H9 (cell line): ENCODE results near the gene HDAC3. TPM values are rescaled to one million over a fixed set of nuclear protein-coding genes. Genes with fewer than 3 reads are reported as not detected.

Experiments
- DNase-seq: peaks from one replicate; pipeline ENCODE4 v3.0.0-alpha.2; 2017
- H2AFZ ChIP-seq: one replicate; pipeline ENCODE4 v1.6.1; 2013; ENCODE audit warnings: mild to moderate bottlenecking, low read length, control low read depth, moderate library complexity
- H2AK5ac ChIP-seq: 2 replicates; pipeline ENCODE4 v1.6.1; 2013; ENCODE audit warnings: low read length, control low read depth, mixed read lengths; ENCODE audit not compliant: insufficient read length
- H2BK120ac ChIP-seq: one replicate; pipeline ENCODE4 v1.6.1; 2013; ENCODE audit warnings: low read depth, mild to moderate bottlenecking, low read length, control low read depth, inconsistent platforms; ENCODE audit not compliant: poor library complexity, severe bottlenecking
- H2BK12ac ChIP-seq: 2 replicates; pipeline ENCODE4 v1.6.1; 2013; ENCODE audit warnings: low read length, control low read depth, mixed read lengths, low read depth; ENCODE audit not compliant: insufficient read length
- H2BK15ac ChIP-seq: 2 replicates; pipeline ENCODE4 v1.6.1; 2013; ENCODE audit warnings: low read depth, low read length, control low read depth
- H2BK20ac ChIP-seq: one replicate; pipeline ENCODE4 v1.6.1; 2013; ENCODE audit warnings: low read depth, mild to moderate bottlenecking, low read length, control low read depth, inconsistent platforms; ENCODE audit not compliant: poor library complexity, severe bottlenecking
- H2BK5ac ChIP-seq: 2 replicates; pipeline ENCODE4 v1.6.1; 2013; ENCODE audit warnings: low read length, control low read depth, mixed read lengths; ENCODE audit not compliant: insufficient read length
- H3K14ac ChIP-seq: 2 replicates; pipeline ENCODE4 v1.6.1; 2013; ENCODE audit warnings: low read length, control low read depth; ENCODE audit not compliant: insufficient read depth
- H3K18ac ChIP-seq: 2 replicates; pipeline ENCODE4 v1.6.1; 2013; ENCODE audit warnings: low read depth, mild to moderate bottlenecking, mixed read lengths, low read length, control low read depth; ENCODE audit not compliant: insufficient read length
- H3K23ac ChIP-seq: 2 replicates; pipeline ENCODE4 v1.6.1; 2013; ENCODE audit warnings: low read length, control low read depth, mixed read lengths, low read depth; ENCODE audit not compliant: insufficient read length
- H3K23me2 ChIP-seq: 2 replicates; pipeline ENCODE4 v1.6.1; 2013; ENCODE audit warnings: low read depth, mild to moderate bottlenecking, mixed read lengths, low read length, control low read depth; ENCODE audit not compliant: insufficient read length, poor library complexity, severe bottlenecking
- H3K27ac ChIP-seq: 2 replicates; pipeline ENCODE4 v1.5.1; 2013; ENCODE audit warnings: low read length, control low read depth, mixed read lengths, low read depth; ENCODE audit not compliant: insufficient read length
- H3K27me3 ChIP-seq: 2 replicates; pipeline ENCODE4 v1.6.1; 2013; ENCODE audit warnings: low read length, control low read depth, inconsistent platforms; ENCODE audit not compliant: insufficient read depth
- H3K4ac ChIP-seq: 2 replicates; pipeline ENCODE4 v1.6.1; 2013; ENCODE audit warnings: low read depth, mild to moderate bottlenecking, control low read depth, inconsistent platforms, low read length, moderate library complexity
- H3K4me1 ChIP-seq: 2 replicates; pipeline ENCODE4 v1.6.1; 2013; ENCODE audit warnings: low read length, control low read depth, inconsistent platforms; ENCODE audit not compliant: insufficient read depth
- H3K4me2 ChIP-seq: 2 replicates; pipeline ENCODE4 v1.6.1; 2013; ENCODE audit warnings: low read length, control low read depth, mixed read lengths; ENCODE audit not compliant: insufficient read length, insufficient read depth
- H3K56ac ChIP-seq: 2 replicates; pipeline ENCODE4 v1.6.1; 2013; ENCODE audit warnings: low read depth, mild to moderate bottlenecking, mixed read lengths, low read length, control low read depth; ENCODE audit not compliant: insufficient read length
- H3K79me1 ChIP-seq: 2 replicates; pipeline ENCODE4 v1.6.1; 2013; ENCODE audit warnings: low read depth, mild to moderate bottlenecking, moderate library complexity, low read length, control low read depth, inconsistent platforms; ENCODE audit not compliant: insufficient read depth, poor library complexity, severe bottlenecking
- H3K79me2 ChIP-seq: 2 replicates; pipeline ENCODE4 v1.6.1; 2013; ENCODE audit warnings: low read length, control low read depth, inconsistent platforms; ENCODE audit not compliant: insufficient read depth
- H3K9ac ChIP-seq: 2 replicates; pipeline ENCODE4 v1.6.1; 2013; ENCODE audit warnings: low read length, control low read depth, mixed read lengths; ENCODE audit not compliant: insufficient read length; ENCODE audit errors: extremely low read depth
- H3K9me3 ChIP-seq: one replicate; pipeline ENCODE4 v1.6.1; 2013; ENCODE audit warnings: low read depth, low read length, inconsistent platforms; ENCODE audit not compliant: control insufficient read depth
- H3T11ph ChIP-seq: one replicate; pipeline ENCODE4 v1.6.1; 2013; ENCODE audit warnings: mild to moderate bottlenecking, low read length, control low read depth, inconsistent platforms
- H4K20me1 ChIP-seq: one replicate; pipeline ENCODE4 v1.6.1; 2013; ENCODE audit not compliant: control insufficient read depth, insufficient read length, insufficient read depth
- H4K5ac ChIP-seq: 2 replicates; pipeline ENCODE4 v1.6.1; 2013; ENCODE audit warnings: low read depth, mild to moderate bottlenecking, mixed read lengths, low read length, control low read depth; ENCODE audit not compliant: insufficient read length
- H4K8ac ChIP-seq: replicated peaks from 2 replicates; pipeline ENCODE4 v1.6.1; 2013; ENCODE audit warnings: low read length, control low read depth, mixed read lengths, low read depth; ENCODE audit not compliant: insufficient read length
- H4K91ac ChIP-seq: 2 replicates; pipeline ENCODE4 v1.6.1; 2013; ENCODE audit warnings: low read depth, mild to moderate bottlenecking, moderate library complexity, mixed read lengths, low read length, control low read depth; ENCODE audit not compliant: insufficient read length
- H3K27ac Mint-ChIP-seq, 3 experiments: 2 replicates in 2 of 3; 3 replicates in 1 of 3; pipeline ENCODE4 v1.8.0; 2020 to 2021; ENCODE audit warnings: mixed read lengths in 3 of 3, mild to moderate bottlenecking in 1 of 3, moderate library complexity in 1 of 3
- H3K27me3 Mint-ChIP-seq: 2 replicates; pipeline ENCODE4 v1.8.0; 2021; ENCODE audit warnings: low read depth, mild to moderate bottlenecking, moderate library complexity, mixed read lengths
- H3K36me3 Mint-ChIP-seq, 3 experiments: 2 replicates in 2 of 3; 3 replicates in 1 of 3; pipeline ENCODE4 v1.8.0; 2020 to 2021; ENCODE audit warnings: low read depth in 3 of 3, mixed read lengths in 3 of 3; ENCODE audit not compliant: insufficient read depth in 1 of 3
- H3K4me1 Mint-ChIP-seq, 2 experiments: 2 replicates each; pipeline ENCODE4 v1.8.0; 2020; ENCODE audit warnings: mixed read lengths in 2 of 2
- H3K4me3 Mint-ChIP-seq, 2 experiments: 2 replicates in 1 of 2; 3 replicates in 1 of 2; pipeline ENCODE4 v1.8.0; 2020 to 2021; ENCODE audit warnings: mild to moderate bottlenecking in 2 of 2, mixed read lengths in 2 of 2, moderate library complexity in 1 of 2
- H3K9me3 Mint-ChIP-seq, 2 experiments: 2 replicates in 1 of 2; 3 replicates in 1 of 2; pipeline ENCODE4 v1.8.0; 2020; ENCODE audit warnings: mild to moderate bottlenecking in 2 of 2, mixed read lengths in 2 of 2, moderate library complexity in 1 of 2
- WGBS: extraction: QIAGEN DNeasy Blood & Tissue Kit; methylation state at CpG from one replicate; pipeline ENCODE4 v1.1.7; 2013; ENCODE audit warnings: missing lambda C conversion rate, low lambda C conversion rate, mixed read lengths; ENCODE audit not compliant: insufficient read length; ENCODE audit errors: extremely low coverage; 5-methylcytosine and 5-hydroxymethylcytosine counted together
- total RNA-seq: library from RNA; stranded (reverse); gene quantifications from 2 replicates; pipeline ENCODE4 v1.2.1, GENCODE V29; 2021
- TF ChIP-seq, protein P1 (sequence below): fragments of 200-600 bp; sonication (generic); conservative IDR thresholded peaks from 3 replicates; pipeline ENCODE4 v1.8.0; 2021; ENCODE audit warnings: antibody characterized with exemption, mild to moderate bottlenecking

Gene HDAC3
- total RNA-seq, 1 experiment from 2014 or later, result 98.3 TPM

DNA sequence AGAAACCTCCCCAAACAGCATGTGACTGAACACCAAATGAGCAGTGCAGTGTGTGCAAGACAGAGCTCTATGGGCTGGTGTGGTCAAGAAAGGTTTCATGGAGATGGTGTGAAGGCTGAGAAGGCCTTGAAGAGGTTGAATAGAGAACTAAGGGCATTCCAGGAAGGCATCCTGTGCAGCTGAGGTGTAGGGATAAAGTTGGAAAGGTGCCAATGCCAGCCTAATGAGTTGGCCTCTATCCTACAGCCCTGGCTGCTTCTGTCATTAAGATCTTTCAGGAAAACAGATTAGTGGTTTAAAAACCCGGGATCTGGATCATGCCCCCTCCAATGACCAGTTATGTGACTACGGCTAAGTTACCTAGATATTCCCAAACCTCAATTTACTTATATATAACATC is 4.0 kb downstream of the HDAC3 start:
- peaks cover 13% of the 10 kb centered on the region for H3K23me2 ChIP-seq
- Mint-ChIP-seq H3K4me1 (peaks cover 15% of the 10 kb centered on the region in 2 experiments), H3K27ac (no peak overlapping the region), H3K36me3 (peaks cover 14 to 44% (median 34%) of the 10 kb centered on the region in 3 experiments; a peak in 6 of 7 replicates), H3K27me3 (no peaks in the 10 kb centered on the region; the same call in 1 of the 2 replicates), H3K4me3 (no peak overlapping the region), H3K9me3 (no peaks in the 10 kb centered on the region)
- no peak overlapping the region for H4K8ac ChIP-seq
- H2AK5ac ChIP-seq, result no peak overlapping the region
- H2BK5ac ChIP-seq, result no peak overlapping the region
- no peaks in the 10 kb centered on the region for H4K20me1 ChIP-seq
- no peak overlapping the region for H3K18ac ChIP-seq
- H3K4ac ChIP-seq, result no peak overlapping the region
- TF ChIP-seq, protein P1, sequence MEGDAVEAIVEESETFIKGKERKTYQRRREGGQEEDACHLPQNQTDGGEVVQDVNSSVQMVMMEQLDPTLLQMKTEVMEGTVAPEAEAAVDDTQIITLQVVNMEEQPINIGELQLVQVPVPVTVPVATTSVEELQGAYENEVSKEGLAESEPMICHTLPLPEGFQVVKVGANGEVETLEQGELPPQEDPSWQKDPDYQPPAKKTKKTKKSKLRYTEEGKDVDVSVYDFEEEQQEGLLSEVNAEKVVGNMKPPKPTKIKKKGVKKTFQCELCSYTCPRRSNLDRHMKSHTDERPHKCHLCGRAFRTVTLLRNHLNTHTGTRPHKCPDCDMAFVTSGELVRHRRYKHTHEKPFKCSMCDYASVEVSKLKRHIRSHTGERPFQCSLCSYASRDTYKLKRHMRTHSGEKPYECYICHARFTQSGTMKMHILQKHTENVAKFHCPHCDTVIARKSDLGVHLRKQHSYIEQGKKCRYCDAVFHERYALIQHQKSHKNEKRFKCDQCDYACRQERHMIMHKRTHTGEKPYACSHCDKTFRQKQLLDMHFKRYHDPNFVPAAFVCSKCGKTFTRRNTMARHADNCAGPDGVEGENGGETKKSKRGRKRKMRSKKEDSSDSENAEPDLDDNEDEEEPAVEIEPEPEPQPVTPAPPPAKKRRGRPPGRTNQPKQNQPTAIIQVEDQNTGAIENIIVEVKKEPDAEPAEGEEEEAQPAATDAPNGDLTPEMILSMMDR, result no peak
- DNase-seq, result no peak
- H2BK120ac ChIP-seq, result no peak overlapping the region
- H3K23ac ChIP-seq, result no peak overlapping the region
- H3K4me2 ChIP-seq, result no peak overlapping the region
- H2BK15ac ChIP-seq, result no peak overlapping the region
- no peak overlapping the region for H2BK12ac ChIP-seq
- no peak overlapping the region for H3K9ac ChIP-seq
- H3K79me1 ChIP-seq, result peaks cover 10% of the 10 kb centered on the region
- no peak overlapping the region for H3K14ac ChIP-seq
- H2AFZ ChIP-seq, result no peak overlapping the region
- peaks cover 10% of the 10 kb centered on the region; the same call in 1 of the 2 replicates for H3K79me2 ChIP-seq
- H3K27ac ChIP-seq, result no peak overlapping the region
- H3K4me1 ChIP-seq, result peaks cover 4% of the 10 kb centered on the region; the same call in 1 of the 2 replicates
- no CpG with 5 or more reads among the region's 2 CpGs for WGBS
- H3K9me3 ChIP-seq, result no peaks in the 10 kb centered on the region
- no peak overlapping the region for H2BK20ac ChIP-seq
- no peak overlapping the region for H3T11ph ChIP-seq
- H3K27me3 ChIP-seq, result no peaks in the 10 kb centered on the region
- no peak overlapping the region for H4K5ac ChIP-seq
- no peak overlapping the region for H4K91ac ChIP-seq
- no peak overlapping the region for H3K56ac ChIP-seq
